Adrenal gland (tissue), 12 donors: ENCODE data around the gene TCF12. TPM values are rescaled to one million over a fixed set of nuclear protein-coding genes. Genes with fewer than 3 reads are reported as not detected.

Experiments
- DNase-seq, 7 donors: peaks; one replicate each; pipeline ENCODE4 v3.0.0-alpha.2; 2019 to 2020
- H3K27ac ChIP-seq, 5 donors: fragments of 200-600 bp; sonication (generic) in 4 of 5; 1 replicate in 3 of 5; 2 replicates in 2 of 5; pipeline versions ENCODE4 v1.5.1 to v1.8.0; 2016 to 2020; ENCODE audit warnings: mild to moderate bottlenecking in 1 of 5
- H3K27me3 ChIP-seq: fragments of 200-600 bp; 2 replicates; pipeline ENCODE4 v1.8.0; 2021
- H3K36me3 ChIP-seq, 2 donors: fragments of 200-600 bp; replicated peaks in 1 of 2; 1 replicate in 1 of 2; 2 replicates in 1 of 2; pipeline versions ENCODE4 v1.5.1 to v1.8.0; 2018 to 2022
- H3K4me1 ChIP-seq, 2 donors: fragments of 200-600 bp; replicated peaks in 1 of 2; 1 replicate in 1 of 2; 2 replicates in 1 of 2; pipeline versions ENCODE4 v1.5.1 to v1.8.0; 2018 to 2021
- H3K4me3 ChIP-seq, 4 donors: fragments of 200-600 bp; sonication (generic) in 3 of 4; one replicate each; pipeline ENCODE4 v1.5.1; 2016 to 2018
- H3K9me3 ChIP-seq, 3 donors: fragments of 200-600 bp; sonication (generic) in 1 of 3; replicated peaks in 1 of 3; 1 replicate in 2 of 3; 2 replicates in 1 of 3; pipeline versions ENCODE4 v1.5.1 to v1.8.0; 2016 to 2021
- POLR2A ChIP-seq, 2 donors: fragments of 450-650 bp; IDR thresholded peaks; one replicate each; pipeline ENCODE4 v1.6.1; 2017; ENCODE audit warnings: antibody characterized with exemption in 2 of 2, mild to moderate bottlenecking in 2 of 2, moderate library complexity in 1 of 2
- WGBS, 4 donors: extraction: QIAGEN DNeasy Blood & Tissue Kit in 2 of 4; methylation state at CpG; one replicate each; pipeline versions ENCODE4 v1.1.5 to v1.1.7; 2013 to 2017; 5-methylcytosine and 5-hydroxymethylcytosine counted together
- intact Hi-C, 2 donors: fragments of 100-400 bp; cut with DNase I; formaldehyde crosslinking; loops; one replicate each; pipeline versions ENCODE4 v1.14.1 to v1.15.0; 2022 to 2023
- polyA plus RNA-seq, 3 donors: library from polyadenylated mRNA; stranded (reverse); fragments of 200-250 nt in 2 of 3; fragments of 350-450 nt in 1 of 3; fragmentation: Illumina TruSeq in 1 of 3; extraction: RNeasy Lipid Tissue Mini Kit (QIAGEN cat#74804) in 1 of 3; gene quantifications; one replicate each; pipeline ENCODE4 v1.2.3, GENCODE V29; 2013 to 2014
- total RNA-seq, 9 donors: library from RNA; depleted of rRNA in 4 of 9; stranded (reverse); fragments of >200 nt in 4 of 9; fragments of 120-200 nt in 1 of 9; fragmentation: NEBNext Ultra II Directional in 1 of 9; extraction: Animal tissue kit (Norgen Biotek cat#: 25700) in 1 of 9; gene quantifications; one replicate each; pipeline versions ENCODE4 v1.1.0 to v1.2.4, GENCODE V29; 2013 to 2023
- TF ChIP-seq, protein P1 (sequence below), 6 experiments: fragments of 450-650 bp in 4 of 6; fragments of 200-600 bp in 2 of 6; sonication (generic) in 1 of 6; IDR thresholded peaks; 1 replicate in 5 of 6; 2 replicates in 1 of 6; pipeline versions ENCODE4 v1.5.1 to v1.8.0; 2016 to 2021; ENCODE audit warnings: antibody characterized with exemption in 6 of 6, mild to moderate bottlenecking in 2 of 6, moderate library complexity in 1 of 6
- donor health status: healthy with polysubstance abuse.
- donor health status: Bipolar disorder and iron deficiency.
- donor health status: DM: yes; HTN: yes; CAD: no.
- donor health status: DM: no; HTN: no; CAD: no.
- donor health status: DM: no; HTN: no; CAD: no.
- donor health status: DM: yes; HTN: yes; CAD: no.

TCF12 gene
- total and polyA plus RNA-seq, 12 donors: 7.6 to 121 (median 75.6) TPM

DNA sequence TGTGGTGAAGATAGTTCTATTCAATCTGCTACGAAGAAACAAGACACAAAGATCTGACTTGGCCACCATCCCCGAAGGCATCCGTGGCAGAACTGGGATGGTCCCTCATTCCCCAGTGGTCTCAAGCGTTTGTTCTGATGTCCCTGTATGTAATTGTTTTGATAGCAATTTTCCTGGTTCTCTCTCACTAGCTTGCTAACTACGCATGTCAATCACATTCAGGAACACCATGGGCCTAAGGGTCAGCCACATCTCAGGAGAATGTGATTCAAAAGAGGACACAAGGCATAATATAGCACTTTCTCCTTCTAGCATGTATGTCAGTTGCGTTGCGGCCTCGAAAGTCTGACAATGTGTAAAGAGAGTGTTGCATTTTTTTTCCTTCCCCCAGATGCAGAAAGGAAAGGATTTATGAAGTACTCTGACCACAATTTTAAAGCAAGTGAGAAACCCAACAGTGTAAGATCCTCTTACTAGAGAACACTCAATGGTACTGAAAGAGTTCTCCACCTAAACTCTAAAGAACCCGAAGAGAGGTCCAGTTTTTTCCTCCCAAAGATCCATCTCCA is 32.0 kb upstream of the TCF12 start:
- WGBS, 4 donors: 45 to 56% (median 54%) methylated on average over 9 of the region's 9 CpGs
- no peaks in the 10 kb centered on the region for H3K27me3 ChIP-seq
- DNase-seq: peak in 3 of 7 donors; percentile 23 to 53 (median 28)
- H3K4me3 ChIP-seq: peak overlapping the region in 3 of 4 donors; percentile 30 to 64 (median 48)
- intact Hi-C loops: loop anchor here in 1 of 2 donors (10.0 kb wide), 1 partner anchor 392 kb away; no protein-coding TSS in a partner anchor
- no peaks in the 10 kb centered on the region for H3K9me3 ChIP-seq
- peaks cover 6 to 18% of the 10 kb centered on the region in 2 donors for H3K4me1 ChIP-seq
- H3K36me3 ChIP-seq: no peaks in the 10 kb centered on the region
- no peak for TF ChIP-seq POLR2A (IDR thresholded peaks at IDR 0.05)
- TF ChIP-seq, protein P1, sequence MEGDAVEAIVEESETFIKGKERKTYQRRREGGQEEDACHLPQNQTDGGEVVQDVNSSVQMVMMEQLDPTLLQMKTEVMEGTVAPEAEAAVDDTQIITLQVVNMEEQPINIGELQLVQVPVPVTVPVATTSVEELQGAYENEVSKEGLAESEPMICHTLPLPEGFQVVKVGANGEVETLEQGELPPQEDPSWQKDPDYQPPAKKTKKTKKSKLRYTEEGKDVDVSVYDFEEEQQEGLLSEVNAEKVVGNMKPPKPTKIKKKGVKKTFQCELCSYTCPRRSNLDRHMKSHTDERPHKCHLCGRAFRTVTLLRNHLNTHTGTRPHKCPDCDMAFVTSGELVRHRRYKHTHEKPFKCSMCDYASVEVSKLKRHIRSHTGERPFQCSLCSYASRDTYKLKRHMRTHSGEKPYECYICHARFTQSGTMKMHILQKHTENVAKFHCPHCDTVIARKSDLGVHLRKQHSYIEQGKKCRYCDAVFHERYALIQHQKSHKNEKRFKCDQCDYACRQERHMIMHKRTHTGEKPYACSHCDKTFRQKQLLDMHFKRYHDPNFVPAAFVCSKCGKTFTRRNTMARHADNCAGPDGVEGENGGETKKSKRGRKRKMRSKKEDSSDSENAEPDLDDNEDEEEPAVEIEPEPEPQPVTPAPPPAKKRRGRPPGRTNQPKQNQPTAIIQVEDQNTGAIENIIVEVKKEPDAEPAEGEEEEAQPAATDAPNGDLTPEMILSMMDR (IDR thresholded peaks at IDR 0.05): no peak
- H3K27ac ChIP-seq: peak overlapping the region; percentile 92 to 98 (median 97)

DNA sequence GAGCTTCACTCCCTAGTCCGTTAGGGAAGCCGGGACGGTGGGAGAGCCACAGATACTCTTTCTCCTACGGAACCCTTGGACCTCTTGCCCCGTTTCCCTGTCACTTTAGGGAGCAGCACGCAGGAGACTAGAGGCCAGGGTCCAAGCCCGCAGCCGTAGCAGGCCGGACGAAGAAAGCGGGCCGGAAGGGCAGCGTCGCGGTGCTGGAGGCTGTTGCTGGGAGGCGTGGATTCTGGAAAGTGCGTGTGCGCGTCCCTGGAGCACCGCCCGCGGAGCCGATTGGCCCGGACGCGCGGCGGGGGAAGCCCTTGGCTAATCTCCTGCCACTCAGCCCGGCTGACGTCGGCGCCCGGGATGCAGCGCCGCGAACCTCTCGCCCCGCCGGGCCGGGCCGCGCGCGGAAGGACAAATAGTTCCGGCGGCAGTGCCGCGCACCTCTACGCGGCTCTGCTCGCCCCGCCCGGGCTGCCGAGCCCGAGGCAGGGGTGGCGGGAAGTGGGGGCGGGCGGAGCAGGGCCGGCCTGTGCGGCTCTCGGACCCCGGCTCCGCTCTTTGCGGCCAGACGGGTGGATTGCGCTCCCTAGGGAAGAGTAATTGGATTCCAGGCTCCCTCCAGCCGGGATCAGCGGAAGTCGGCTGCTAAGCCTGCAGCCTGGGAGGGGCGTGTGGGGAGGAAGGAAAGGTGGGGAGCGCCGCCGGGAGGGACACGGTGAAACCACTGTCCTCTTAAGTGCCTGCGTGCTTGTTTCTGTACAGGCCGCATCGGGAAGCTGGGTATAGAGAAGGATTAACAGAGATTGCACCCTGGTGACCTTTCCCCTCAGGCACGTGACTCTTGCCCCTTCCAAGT is 31.3 kb upstream of the TCF12 start:
- DNase-seq: peak; percentile 94 to 97 (median 96)
- no peaks in the 10 kb centered on the region for H3K9me3 ChIP-seq
- 0% methylated on average over 22 to 78 of the region's 78 CpGs for WGBS, 4 donors
- H3K27ac ChIP-seq: peak overlapping the region; percentile 92 to 98 (median 97)
- H3K36me3 ChIP-seq: no peaks in the 10 kb centered on the region
- peak overlapping the region; percentile 27 to 64 (median 39) for H3K4me3 ChIP-seq
- H3K4me1 ChIP-seq: peaks cover 6 to 18% of the 10 kb centered on the region in 2 donors
- H3K27me3 ChIP-seq: no peaks in the 10 kb centered on the region
- intact Hi-C loops: loop anchor here in 1 of 2 donors (10.0 kb wide), 1 partner anchor 392 kb away; no protein-coding TSS in a partner anchor
- TF ChIP-seq, protein P1 (IDR thresholded peaks at IDR 0.05): peak in 1 of 6 experiments; percentile 20
- peak; percentile 76 to 90 for TF ChIP-seq POLR2A (IDR thresholded peaks at IDR 0.05)

DNA sequence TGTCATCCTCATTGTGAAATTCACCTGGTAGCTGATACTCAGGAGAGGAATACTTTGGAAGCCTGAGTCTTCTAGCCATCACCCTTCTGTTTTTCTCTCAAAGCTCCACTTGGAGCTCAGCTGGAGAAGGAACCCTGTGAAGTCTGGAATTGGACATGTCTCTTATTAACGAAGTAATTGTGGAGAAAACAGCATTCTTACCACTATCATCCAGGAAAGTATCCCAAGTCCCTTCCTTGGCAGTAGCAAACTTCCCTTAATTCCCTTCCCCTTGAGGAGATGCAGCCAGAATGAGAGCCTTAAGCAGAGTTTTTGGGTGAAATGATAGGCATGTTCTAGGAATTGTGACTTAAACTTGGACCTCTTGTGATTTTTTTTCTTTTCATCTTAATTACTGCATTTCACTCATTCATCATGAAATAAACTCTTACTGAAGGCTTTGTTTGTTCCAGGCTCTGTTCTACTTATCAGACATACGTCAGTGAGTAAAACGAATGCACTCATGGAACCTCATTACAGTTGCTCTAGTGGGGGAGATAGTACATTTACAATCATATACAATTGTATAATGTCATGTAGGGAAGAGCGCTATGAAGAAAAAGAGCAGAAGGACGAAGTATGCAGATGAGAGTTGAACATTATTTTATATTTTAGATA is 30.5 kb upstream of the TCF12 start:
- 53 to 55% (median 54%) methylated on average over 5 of the region's 5 CpGs for WGBS, 4 donors
- DNase-seq: no peak
- Histone ChIP-seq H3K27me3 (no peaks in the 10 kb centered on the region), H3K36me3 (no peaks in the 10 kb centered on the region), H3K4me3 (peak overlapping the region in 3 of 4 donors; percentile 27 to 64 (median 48)), H3K9me3 (no peaks in the 10 kb centered on the region), H3K27ac (peak overlapping the region; percentile 49 to 98 (median 97)), H3K4me1 (peaks cover 6 to 18% of the 10 kb centered on the region in 2 donors)
- TF ChIP-seq, protein P1 (IDR thresholded peaks at IDR 0.05): no peak
- TF ChIP-seq POLR2A (IDR thresholded peaks at IDR 0.05): no peak
- intact Hi-C loops: loop anchor here in 1 of 2 donors (10.0 kb wide), 1 partner anchor 393 kb away; no protein-coding TSS in a partner anchor

DNA sequence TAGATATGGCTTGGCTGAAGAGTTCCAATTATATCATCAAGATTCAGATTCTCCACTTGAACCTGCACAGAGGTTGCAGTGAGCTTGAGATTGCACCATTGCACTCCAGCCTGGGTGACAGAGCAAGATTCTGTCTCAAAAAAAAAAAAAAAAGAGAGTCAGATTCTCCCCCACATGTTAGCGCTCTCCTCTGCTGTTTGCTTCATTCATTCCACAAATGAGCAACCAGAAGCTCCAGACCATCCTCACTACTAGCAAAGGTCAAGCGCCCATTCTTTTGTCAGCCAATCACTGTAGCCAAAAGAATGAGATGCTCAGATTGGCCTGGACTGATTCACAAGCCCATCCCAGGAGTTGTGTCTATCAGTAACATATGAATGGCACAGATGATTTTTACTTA is 28.4 kb upstream of the TCF12 start:
- Histone ChIP-seq H3K36me3 (no peaks in the 10 kb centered on the region), H3K27me3 (no peaks in the 10 kb centered on the region), H3K9me3 (no peaks in the 10 kb centered on the region), H3K27ac (no peak overlapping the region), H3K4me1 (peaks cover 6 to 18% of the 10 kb centered on the region in 2 donors), H3K4me3 (no peak overlapping the region)
- TF ChIP-seq, protein P1 (IDR thresholded peaks at IDR 0.05): no peak
- TF ChIP-seq POLR2A (IDR thresholded peaks at IDR 0.05): no peak
- intact Hi-C loops: no loop called here
- DNase-seq: no peak
- 95 to 100% (median 98%) methylated on average over 2 of the region's 2 CpGs for WGBS, 4 donors
